HG03066 (cell line): ENCODE results near the gene NEK1.
"Not testable (repeated sequence)": the region's sequence is repeated elsewhere in the genome, so short reads cannot be mapped to it uniquely, and the experiment has no call there.

Experiments
- ATAC-seq: cut with Tn5 transposase; IDR thresholded peaks from one replicate; pipeline ENCODE4 v1.9.1; 2021; ENCODE audit warnings: low read depth; ENCODE audit not compliant: unreplicated experiment

Gene NEK1

DNA sequence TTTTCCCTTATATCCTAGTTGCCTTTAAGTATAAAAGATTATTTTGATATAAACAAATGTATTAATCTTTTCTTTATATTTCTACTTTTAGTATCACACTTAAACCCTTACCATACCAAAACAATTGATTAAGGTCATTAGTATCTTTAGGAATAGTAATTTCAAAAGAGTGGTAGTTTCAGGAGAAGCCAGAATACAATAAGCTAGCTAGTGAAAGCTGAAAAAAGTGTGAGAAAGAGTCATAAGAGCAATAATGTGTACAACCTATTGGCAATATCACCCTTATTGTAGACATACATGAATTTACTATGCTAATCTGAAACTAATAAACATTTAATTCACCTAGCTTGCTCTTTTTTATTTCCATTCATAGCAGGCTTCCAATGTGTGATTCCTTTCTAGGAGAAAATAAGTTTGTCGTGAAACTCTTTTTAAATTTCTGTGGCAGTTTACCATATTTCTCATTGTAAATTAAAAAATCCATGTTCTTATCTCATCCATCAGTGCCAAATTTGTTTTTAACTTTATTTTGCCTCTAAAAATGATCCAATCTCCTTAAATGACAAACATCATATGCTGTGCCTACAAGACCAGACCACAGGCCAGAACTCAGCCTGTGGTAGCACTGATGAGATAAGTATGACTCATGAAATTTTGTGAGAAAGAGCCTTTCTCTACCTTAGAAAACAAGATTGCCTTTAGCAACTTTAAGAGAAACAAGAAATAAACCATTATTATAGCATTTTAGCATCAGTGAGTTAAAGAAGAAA is 8.1 kb downstream of the NEK1 start:
- peak; percentile 66 for ATAC-seq

DNA sequence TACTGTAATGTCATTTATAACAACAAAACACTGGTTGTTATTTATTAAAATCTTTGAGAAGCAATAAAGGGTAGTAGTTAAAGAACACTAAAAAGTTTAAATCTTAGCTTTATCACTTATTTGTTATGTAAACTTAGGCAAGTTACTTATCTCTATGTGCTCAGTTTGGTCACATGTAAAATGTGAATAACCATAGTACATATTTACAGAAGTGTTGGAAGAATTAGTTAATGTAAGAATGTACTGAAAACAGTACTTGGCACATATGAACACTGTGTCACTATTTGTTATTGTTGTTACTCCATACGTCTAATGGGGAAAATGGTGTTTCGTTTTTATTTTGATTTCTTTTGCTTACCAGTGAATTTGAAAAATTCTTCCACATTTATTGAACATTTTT is 9.1 kb downstream of the NEK1 start:
- no peak for ATAC-seq

DNA sequence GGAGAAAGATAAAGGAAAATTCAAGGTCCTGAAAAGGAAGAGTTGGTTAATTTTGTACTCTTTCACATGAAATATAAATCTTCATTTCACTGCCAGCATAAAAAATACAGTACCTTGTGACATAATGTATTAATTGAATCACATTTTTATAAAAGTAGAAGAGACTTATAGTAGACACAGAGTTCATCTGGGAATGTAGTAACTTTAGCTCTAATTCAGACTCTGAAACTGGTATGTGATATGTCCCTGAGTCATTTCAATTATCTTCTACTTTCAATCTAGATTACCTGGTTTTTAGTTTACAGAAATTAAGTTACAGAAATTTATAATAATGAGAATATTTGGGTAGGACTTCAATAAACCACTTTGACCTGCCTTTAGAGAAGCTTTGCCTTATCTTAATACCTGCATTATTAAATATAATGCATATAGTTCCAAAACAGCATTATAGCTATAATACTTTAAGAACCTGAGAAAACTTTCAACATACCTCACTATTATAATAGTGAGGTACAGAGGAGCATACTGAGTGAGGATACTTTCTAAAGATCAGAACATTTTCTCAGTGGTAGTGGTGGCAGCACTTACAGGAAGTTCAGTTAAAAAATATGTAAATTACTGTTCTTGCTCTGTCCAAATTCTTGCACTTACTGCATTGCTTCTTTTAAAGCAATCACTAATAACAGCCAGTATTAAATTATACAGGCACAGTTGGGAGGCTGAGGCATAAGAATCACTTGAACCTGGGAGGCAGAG is 11.2 kb downstream of the NEK1 start:
- ATAC-seq = peak; percentile 51

DNA sequence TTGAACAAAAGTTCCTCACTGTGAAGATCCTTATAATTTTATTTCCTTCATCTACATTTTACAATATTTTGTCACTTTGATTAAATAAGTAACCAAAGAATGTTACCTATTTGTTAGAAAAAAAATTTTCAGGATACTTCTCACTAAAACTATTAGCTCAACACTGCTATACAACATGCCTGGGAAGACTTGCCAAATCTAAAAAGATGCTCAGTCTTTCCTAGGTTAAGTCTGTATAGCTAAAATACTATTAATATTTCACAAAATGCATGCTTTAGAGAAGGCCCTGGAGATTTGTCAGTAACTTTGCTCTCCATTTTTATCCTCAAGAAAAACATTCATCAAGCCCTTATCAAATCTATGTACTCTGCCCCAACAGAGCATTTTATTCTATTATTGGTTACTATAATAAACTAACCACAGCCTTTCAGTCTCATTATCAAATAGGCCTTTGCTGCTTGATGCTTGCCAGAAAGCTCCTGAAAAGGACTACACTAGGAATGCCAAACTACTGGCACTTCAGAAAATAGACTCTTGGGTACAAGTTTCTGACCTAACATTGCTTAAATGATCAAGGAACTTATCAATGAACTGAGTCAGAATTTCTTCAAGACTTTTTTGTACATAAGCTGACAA is 17.7 kb downstream of the NEK1 start:
- ATAC-seq = no peak

DNA sequence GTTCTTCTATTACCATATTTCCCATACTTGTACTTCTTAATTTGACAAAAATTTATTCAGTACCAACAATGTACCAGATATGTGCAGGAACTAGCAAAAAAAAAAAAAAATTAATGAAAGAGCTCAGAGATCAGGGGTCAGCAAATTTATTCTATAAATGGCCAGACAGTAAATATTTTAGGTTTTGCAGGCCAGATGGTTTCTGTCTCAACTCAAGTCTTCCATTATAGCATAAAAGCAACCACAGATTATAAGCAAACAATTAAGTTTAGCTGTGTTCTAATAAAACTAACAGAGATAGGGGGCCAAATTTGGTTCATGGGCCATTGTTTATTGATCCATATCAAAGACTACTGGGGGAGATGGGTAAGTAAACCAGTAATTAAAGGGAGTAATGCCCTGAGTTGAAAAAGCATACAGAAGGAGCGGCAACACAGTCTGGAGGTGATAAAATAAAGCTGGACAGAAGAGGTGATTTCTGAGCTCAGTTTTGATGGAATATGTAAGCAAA is 19.3 kb downstream of the NEK1 start:
- no peak for ATAC-seq

DNA sequence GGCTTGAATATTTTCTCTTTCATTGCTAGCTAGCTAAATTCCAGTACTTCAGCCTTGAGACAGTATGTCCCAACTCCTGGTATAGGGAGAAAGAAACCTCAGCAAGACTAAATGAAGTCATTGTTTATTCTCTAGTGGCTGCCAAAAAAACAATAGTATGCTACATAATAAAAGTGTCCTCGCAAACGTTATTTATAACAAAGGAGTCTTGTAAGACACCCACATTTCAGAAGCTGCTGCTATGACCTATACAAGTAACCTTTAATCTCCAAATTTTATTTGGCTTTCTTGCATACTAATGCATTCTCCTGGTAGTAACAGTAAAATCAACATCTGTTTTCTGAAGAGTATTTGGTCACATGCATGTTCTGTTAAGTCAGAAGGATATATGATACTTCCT is 28.8 kb downstream of the NEK1 start:
- ATAC-seq = no peak

DNA sequence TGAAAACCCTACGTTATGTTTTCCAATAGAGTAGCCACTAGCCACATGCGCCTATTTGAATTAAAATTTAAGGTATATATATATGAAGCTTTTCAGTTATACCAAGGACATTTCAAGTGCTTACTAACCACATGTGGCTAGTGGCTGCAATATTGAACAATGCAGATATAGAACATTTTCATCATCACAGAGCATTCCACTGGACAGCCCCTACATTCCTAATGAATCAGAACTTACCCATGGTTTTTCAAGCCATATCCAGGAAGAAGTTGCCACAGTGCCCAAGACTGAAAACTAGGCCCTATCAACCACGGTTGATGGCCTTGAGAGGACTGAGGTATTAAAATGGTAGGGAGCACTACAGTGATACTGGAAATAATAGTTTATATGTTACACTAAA is 29.7 kb downstream of the NEK1 start:
- no peak for ATAC-seq

DNA sequence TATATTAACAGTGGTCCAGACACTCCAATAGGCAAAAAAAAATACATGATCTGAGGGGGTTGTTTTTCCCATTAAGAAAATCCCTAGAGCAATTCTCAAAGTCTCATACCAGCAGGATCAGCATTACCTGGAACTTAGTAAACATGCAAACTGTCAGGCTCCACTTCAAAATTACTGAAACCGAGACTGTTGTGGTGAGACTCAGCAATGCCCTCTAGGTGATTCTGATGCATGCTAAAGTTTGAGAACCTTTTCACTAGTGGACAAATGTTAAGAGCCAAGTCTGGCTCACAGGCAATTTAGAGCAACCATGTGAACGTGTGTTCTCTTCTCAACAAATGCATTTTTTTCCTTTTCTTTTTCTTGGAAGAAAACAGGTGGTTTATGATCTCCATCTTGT is 30.2 kb downstream of the NEK1 start:
- ATAC-seq = peak; percentile 80

DNA sequence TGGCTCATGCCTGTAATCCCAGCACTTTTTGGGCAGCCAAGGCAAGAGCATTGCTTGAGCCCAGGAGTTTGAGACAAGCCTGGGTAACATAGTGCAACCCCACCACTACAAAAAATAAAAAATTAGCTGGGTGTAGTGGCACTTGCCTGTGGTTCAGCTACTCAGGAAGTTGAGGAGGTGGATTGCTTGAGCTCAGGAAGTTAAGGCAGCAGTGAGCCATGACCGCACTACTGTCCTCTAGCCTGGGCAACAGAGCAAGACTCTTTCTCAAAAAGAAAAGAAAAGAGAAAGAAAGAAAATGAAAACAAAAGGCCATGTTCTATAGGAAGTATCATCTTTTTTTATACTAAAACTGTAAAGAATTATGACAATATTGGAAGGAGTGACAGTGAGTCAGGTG is 38.5 kb downstream of the NEK1 start:
- ATAC-seq = no peak

DNA sequence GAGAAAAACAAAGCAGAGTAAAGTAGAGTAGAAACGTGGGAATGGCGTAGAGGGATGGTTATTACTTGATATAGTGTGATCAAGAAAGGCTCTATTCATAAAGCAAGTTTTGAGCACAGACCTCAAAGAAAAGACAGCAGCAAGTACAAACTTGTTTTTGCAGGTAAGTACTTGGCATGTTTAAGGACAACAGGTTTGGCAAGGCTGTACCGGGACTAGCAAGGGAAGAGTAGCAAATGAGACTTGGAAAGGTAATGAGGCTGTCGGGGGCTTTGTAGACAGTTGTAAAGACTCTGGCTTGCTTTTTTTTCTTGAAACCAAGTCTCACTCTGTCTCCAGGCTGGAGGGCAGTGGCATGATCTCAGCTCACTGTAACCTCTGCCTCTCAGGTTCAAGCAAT is 40.9 kb downstream of the NEK1 start:
- ATAC-seq = no peak

DNA sequence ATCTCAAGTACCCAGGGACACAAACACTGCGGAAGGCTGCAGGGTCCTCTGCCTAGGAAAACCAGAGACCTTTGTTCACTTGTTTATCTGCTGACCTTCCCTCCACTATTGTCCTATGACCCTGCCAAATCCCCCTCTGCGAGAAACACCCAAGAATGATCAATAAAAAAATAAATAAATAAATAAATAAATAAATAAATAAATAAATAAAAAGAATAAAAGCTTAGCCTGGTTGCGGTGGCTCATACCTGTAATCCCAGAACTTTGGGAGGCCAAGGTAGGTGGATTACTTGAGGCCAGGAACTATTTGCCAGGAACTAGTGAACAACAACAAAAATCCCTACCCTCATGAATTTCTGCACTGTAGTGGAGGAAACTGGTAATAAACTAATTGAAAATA is 41.4 kb downstream of the NEK1 start:
- ATAC-seq = not testable (repeated sequence)

DNA sequence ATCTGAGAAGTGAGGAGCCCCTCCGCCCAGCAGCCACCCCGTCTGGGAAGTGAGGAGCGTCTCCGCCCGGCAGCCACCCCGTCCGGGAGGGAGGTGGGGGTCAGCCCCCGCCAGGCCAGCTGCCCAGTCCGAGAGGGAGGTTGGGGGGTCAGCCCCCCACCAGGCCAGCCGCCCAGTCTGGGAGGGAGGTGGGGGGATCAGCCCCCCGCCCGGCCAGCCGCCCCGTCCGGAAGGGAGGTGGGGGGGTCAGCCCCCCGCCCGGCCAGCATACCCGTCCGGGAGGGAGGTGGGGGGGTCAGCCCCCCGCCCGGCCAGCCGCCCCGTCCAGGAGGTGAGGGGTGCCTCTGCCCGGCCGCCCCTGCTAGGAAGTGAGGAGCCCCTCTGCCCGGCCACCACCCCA is 42.1 kb downstream of the NEK1 start:
- not testable (repeated sequence) for ATAC-seq

DNA sequence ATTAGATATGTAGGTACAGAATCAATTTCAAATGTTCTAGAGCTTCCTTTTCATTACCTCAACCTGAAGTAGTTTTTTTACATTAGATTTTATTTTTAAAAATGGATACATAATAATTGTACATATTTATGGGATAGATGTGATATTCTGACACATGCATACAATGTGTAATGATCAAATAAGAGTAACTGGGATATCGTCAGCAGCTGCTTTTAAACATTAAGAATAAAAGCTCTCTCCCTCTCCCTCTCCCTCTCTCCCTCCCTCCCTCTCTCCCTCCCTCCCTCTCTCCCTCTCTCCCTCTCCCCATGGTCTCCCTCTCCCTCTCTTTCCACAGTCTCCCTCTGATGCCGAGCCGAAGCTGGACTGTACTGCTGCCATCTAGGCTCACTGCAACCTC is 43.2 kb downstream of the NEK1 start:
- ATAC-seq = not testable (repeated sequence)

DNA sequence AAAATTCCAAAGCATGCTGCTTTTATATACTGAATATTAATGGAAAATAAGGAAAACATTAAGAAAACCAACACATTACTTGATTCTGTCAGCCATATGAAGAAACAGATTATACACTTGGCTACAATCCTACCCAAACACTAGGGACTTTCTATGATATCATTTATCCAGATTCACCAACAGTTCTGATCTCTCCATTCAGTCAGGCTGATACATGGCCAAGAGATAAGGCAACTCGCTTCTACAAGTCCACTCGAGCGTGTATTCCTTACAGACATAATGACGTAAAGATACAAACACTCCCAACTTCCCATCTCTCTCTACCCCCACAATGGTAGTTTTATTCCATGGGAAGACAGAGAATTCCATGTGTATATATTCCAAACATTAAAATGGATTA is 44.5 kb downstream of the NEK1 start:
- ATAC-seq = no peak

DNA sequence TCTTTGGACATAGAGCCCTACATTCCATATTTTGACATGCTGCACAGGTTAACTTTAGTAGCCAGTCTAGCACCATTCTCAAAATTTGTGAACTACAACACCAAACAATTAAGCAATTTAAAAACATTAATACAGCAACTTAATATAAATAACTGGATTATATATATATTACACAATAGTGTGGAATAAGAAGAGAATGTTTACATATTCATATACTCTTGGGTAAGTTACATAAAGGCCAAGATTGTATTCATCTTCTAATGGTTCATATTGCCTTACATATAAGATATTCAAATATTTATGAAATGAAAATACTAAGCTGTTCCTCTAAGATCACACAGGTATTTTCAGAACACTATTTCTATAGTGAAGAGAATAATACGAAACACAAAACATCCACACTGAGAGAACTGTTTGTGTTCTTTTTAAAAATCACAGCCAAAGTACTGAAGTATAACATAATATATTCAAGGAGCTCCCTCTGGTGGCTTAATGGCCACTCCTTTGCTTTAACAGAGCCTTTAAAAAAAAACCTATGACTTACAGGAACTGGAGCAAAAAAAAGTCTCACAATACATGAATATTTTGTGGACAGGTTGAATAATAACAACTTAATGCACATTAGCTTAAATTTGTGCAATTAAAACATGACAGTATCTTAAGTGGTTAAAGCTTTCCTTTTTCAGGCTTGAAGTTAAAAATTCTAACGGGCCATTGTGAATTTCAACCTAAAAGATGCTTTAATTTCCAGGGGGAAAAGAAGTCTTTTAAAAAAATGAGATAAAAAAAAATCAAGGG is 46.2 kb downstream of the NEK1 start:
- ATAC-seq = peak; percentile 79

DNA sequence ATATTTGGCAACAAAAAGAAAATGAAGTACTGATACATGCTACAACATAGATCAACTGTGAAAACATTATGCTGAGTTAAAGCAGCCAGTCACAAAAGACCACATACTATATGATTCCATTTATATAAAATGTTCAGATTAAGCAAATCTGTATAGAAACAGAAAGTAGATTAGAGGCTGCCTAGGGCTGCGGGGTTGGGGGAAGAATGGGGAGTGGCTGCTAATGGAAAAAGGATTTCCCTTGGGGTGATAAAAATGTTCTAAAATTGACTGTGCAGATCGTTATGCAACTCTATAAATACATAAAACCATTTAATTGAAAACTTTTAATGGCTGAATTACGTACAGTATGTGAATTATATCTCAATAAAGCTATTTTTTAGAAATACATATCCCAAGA is 46.8 kb downstream of the NEK1 start:
- no peak for ATAC-seq

DNA sequence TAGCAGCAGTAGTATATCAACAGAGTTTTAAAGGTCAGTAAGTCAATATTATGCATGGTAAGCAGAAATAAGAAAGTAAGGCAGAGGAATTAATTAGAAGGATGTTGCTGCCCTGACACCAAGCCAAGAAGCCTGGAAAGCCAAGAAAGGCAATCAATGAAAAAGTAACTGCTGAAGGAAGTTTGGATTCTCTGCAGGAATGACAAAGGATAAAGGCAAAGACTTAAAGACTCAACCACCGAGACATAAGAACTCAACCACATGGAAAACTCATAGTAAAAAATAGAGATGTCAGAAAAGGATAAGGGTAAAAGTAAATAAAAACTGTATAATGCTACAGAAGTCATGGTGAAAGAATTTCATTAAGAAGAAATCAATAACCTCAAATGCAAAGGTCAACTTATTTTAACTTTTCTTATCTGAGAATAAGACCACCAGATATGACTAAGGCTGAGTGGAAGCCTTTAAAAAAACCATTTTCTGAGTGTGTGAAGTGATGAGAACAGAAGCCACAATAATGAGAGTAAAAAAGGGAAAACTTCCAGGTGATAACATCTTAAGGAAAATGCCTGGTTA is 55.2 kb downstream of the NEK1 start:
- no peak for ATAC-seq

DNA sequence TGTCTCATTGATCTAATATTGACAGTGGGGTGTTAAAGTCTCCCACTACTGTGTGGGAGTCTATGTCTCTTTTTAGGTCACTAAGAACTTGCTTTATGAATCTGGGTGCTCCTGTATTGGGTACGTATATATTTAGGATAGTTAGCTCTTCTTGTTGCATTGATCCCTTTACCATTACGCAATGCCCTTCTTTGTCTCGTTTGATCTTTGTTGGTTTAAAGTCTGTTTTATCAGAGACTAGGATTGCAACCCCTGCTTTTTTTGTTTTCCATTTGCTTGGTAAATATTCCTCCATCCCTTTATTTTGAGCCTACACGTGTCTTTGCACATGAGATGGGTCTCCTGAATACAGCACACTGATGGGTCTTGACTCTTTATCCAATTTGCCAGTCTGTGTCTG is 65.8 kb downstream of the NEK1 start:
- not testable (repeated sequence) for ATAC-seq

DNA sequence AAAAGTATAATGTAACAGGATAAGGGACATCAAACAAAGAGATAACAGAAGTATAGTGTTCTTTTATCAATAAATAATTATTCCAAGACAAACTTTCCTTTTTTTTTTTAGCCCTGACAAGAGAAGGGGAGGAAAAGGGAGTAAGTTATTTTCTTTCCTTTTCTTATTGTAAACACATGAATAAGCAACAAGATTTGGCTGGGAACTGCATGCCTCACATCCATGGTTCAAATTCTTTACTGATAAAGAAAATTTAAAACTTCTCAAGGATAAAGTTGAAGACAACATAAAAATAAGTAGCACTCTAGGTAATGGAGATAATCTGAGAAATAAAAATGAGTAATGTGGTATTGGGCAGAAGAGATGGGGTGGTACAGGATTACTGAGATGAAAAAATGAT is 71.6 kb downstream of the NEK1 start:
- no peak for ATAC-seq

DNA sequence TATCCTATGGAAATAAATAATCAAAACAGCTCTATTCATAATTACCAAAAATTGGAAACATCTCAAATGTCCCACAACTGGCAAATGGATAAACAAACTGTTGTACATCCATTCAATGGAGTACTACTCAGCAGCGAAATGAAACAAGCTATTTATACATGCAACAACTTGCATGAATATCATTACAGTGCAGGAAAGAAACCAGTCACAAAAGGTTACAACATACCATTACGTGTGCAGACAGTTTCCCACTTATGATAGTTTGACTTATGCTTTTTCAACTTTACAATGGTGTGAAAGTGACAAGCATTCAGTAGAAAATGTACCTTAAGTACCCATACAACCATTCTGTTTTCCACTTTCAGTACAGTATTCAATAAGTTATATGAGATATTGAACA is 82.3 kb downstream of the NEK1 start:
- no peak for ATAC-seq
